HEK293 (cell line): ENCODE measurements around the gene PRELID3B.

Experiments used
- CTCF ChIA-PET: fragments of 350-600 bp; formaldehyde crosslinking; extraction: SDS; loops from one replicate; lab custom pipeline; 2021; ENCODE audit warnings: antibody characterized with exemption; lab: Yijun Ruan, JAX
- POLR2A ChIA-PET: fragments of 300-600 bp; formaldehyde crosslinking; extraction: SDS; loops from one replicate; lab custom pipeline; 2020; ENCODE audit warnings: antibody characterized with exemption, inconsistent platforms; lab: Yijun Ruan, JAX
- H3K27ac ChIP-seq: fragments of 200-500 bp; sonication (Bioruptor generic); 2 replicates; pipeline ENCODE4 v1.5.1; 2014; ENCODE audit warnings: low read depth, low read length, control low read depth, inconsistent platforms; ENCODE audit errors: extremely low read depth
- H3K36me3 ChIP-seq, 2 experiments: fragments of 200-500 bp in 1 of 2; sonication (Bioruptor generic) in 1 of 2; 1 replicate in 1 of 2; 2 replicates in 1 of 2; pipeline ENCODE4 v1.5.1; 2014 to 2017; ENCODE audit warnings: inconsistent platforms in 2 of 2, low read length in 2 of 2; ENCODE audit not compliant: control insufficient read depth in 2 of 2, insufficient read depth in 1 of 2
- H3K4me1 ChIP-seq: fragments of 200-500 bp; sonication (Bioruptor generic); 2 replicates; pipeline ENCODE4 v1.5.1; 2014; ENCODE audit warnings: mild to moderate bottlenecking, low read length, inconsistent platforms; ENCODE audit not compliant: control insufficient read depth, insufficient read depth
- H3K4me3 ChIP-seq: 2 replicates; pipeline ENCODE4 v1.5.1; 2011; ENCODE audit warnings: low read depth, mild to moderate bottlenecking, control low read depth, low read length, moderate library complexity
- H3K9me3 ChIP-seq: fragments of 200-500 bp; sonication (Bioruptor generic); 2 replicates; pipeline ENCODE4 v1.5.1; 2014; ENCODE audit warnings: low read depth, low read length, inconsistent platforms; ENCODE audit not compliant: control insufficient read depth, insufficient read depth
- KLF10 ChIP-seq: fragments of 450-650 bp; IDR thresholded peaks from 2 replicates; pipeline ENCODE4 v1.5.1; 2018; ENCODE audit warnings: missing biosample characterization, mild to moderate bottlenecking, missing genetic modification characterization
- KLF16 ChIP-seq: fragments of 450-650 bp; formaldehyde crosslinking; IDR thresholded peaks from 2 replicates; pipeline ENCODE4 v1.5.1; 2017; ENCODE audit warnings: missing biosample characterization, missing genetic modification characterization
- KLF8 ChIP-seq: fragments of 450-650 bp; formaldehyde crosslinking; IDR thresholded peaks from 2 replicates; pipeline ENCODE4 v1.5.1; 2016; ENCODE audit warnings: missing biosample characterization, missing genetic modification characterization
- OVOL3 ChIP-seq: fragments of 450-650 bp; formaldehyde crosslinking; IDR thresholded peaks from 2 replicates; pipeline ENCODE4 v1.5.1; 2016; ENCODE audit warnings: missing biosample characterization, missing genetic modification characterization
- SP3 ChIP-seq: fragments of 450-650 bp; formaldehyde crosslinking; IDR thresholded peaks from 2 replicates; pipeline ENCODE4 v1.5.1; 2016; ENCODE audit warnings: missing biosample characterization, missing genetic modification characterization
- TCF7L2 ChIP-seq: IDR thresholded peaks from 2 replicates; pipeline ENCODE4 v1.6.1; 2011; ENCODE audit warnings: low read depth, mild to moderate bottlenecking, inconsistent platforms, low read length, moderate library complexity, borderline replicate concordance
- ZBTB48 ChIP-seq: fragments of 450-650 bp; formaldehyde crosslinking; IDR thresholded peaks from 2 replicates; pipeline ENCODE4 v1.5.1; 2016; ENCODE audit warnings: missing biosample characterization, missing genetic modification characterization
- ZEB2 ChIP-seq: fragments of 450-650 bp; formaldehyde crosslinking; IDR thresholded peaks from 2 replicates; pipeline ENCODE4 v1.5.1; 2016; ENCODE audit warnings: missing biosample characterization, missing genetic modification characterization
- ZFHX2 ChIP-seq: fragments of 450-650 bp; formaldehyde crosslinking; conservative IDR thresholded peaks from 2 replicates; pipeline ENCODE4 v1.5.1; 2016; ENCODE audit warnings: missing biosample characterization, missing genetic modification characterization
- ZIC2 ChIP-seq: fragments of 450-650 bp; formaldehyde crosslinking; IDR thresholded peaks from 2 replicates; pipeline ENCODE4 v1.5.1; 2016; ENCODE audit warnings: missing biosample characterization, missing genetic modification characterization
- ZNF146 ChIP-seq: fragments of 450-650 bp; formaldehyde crosslinking; IDR thresholded peaks from 2 replicates; pipeline ENCODE4 v1.5.1; 2016; ENCODE audit warnings: missing biosample characterization, missing genetic modification characterization
- ZNF174 ChIP-seq: fragments of 450-650 bp; formaldehyde crosslinking; IDR thresholded peaks from 2 replicates; pipeline ENCODE4 v1.5.0; 2017; ENCODE audit warnings: missing biosample characterization, mild to moderate bottlenecking, missing genetic modification characterization
- ZNF2 ChIP-seq: fragments of 450-650 bp; formaldehyde crosslinking; IDR thresholded peaks from 2 replicates; pipeline ENCODE4 v1.5.1; 2016; ENCODE audit warnings: missing biosample characterization, missing genetic modification characterization
- ZNF214 ChIP-seq: fragments of 450-650 bp; formaldehyde crosslinking; IDR thresholded peaks from 2 replicates; pipeline ENCODE4 v1.5.1; 2017; ENCODE audit warnings: missing biosample characterization, mild to moderate bottlenecking, missing genetic modification characterization, borderline replicate concordance
- ZNF324 ChIP-seq: fragments of 450-650 bp; formaldehyde crosslinking; IDR thresholded peaks from 2 replicates; pipeline ENCODE4 v1.5.1; 2016; ENCODE audit warnings: missing biosample characterization, missing genetic modification characterization
- ZNF335 ChIP-seq: fragments of 450-650 bp; formaldehyde crosslinking; conservative IDR thresholded peaks from 2 replicates; pipeline ENCODE4 v1.5.1; 2016; ENCODE audit warnings: missing biosample characterization, missing genetic modification characterization
- ZNF426 ChIP-seq: fragments of 450-650 bp; formaldehyde crosslinking; IDR thresholded peaks from 2 replicates; pipeline ENCODE4 v1.5.1; 2017; ENCODE audit warnings: missing biosample characterization, missing genetic modification characterization, mild to moderate bottlenecking, inconsistent platforms, moderate library complexity
- ZNF610 ChIP-seq: fragments of 450-650 bp; formaldehyde crosslinking; IDR thresholded peaks from 2 replicates; pipeline ENCODE4 v1.5.1; 2016; ENCODE audit warnings: missing biosample characterization, missing genetic modification characterization, borderline replicate concordance
- ZNF658 ChIP-seq: fragments of 450-650 bp; formaldehyde crosslinking; IDR thresholded peaks from 2 replicates; pipeline ENCODE4; 2016; ENCODE audit warnings: missing biosample characterization, missing genetic modification characterization
- ZNF768 ChIP-seq: fragments of 450-650 bp; formaldehyde crosslinking; IDR thresholded peaks from 2 replicates; pipeline ENCODE4 v1.5.1; 2018; ENCODE audit warnings: missing biosample characterization, mild to moderate bottlenecking, missing genetic modification characterization
- TF ChIP-seq, protein P1 (sequence below): fragments of 450-650 bp; formaldehyde crosslinking; IDR thresholded peaks from 2 replicates; pipeline ENCODE4 v1.5.1; 2016; ENCODE audit warnings: missing biosample characterization, missing genetic modification characterization
- TF ChIP-seq, protein P2 (sequence below): fragments of 450-650 bp; formaldehyde crosslinking; IDR thresholded peaks from 2 replicates; pipeline ENCODE4 v1.5.1; 2016; ENCODE audit warnings: missing biosample characterization, missing genetic modification characterization
- TF ChIP-seq, protein P3 (sequence below): fragments of 450-650 bp; formaldehyde crosslinking; IDR thresholded peaks from 2 replicates; pipeline ENCODE4 v1.5.1; 2016; ENCODE audit warnings: missing biosample characterization, missing genetic modification characterization, borderline replicate concordance
- TF ChIP-seq, protein P4 (sequence below): sonication (generic); formaldehyde crosslinking; IDR thresholded peaks from 2 replicates; pipeline ENCODE4 v1.8.1; 2022; ENCODE audit warnings: mild to moderate bottlenecking, moderate library complexity, missing genetic modification reagents
- TF ChIP-seq, protein P5 (sequence below): fragments of 450-650 bp; formaldehyde crosslinking; IDR thresholded peaks from 2 replicates; pipeline ENCODE4 v1.5.1; 2016; ENCODE audit warnings: missing biosample characterization, missing genetic modification characterization
- TF ChIP-seq, protein P6 (sequence below): fragments of 450-650 bp; formaldehyde crosslinking; conservative IDR thresholded peaks from 2 replicates; pipeline ENCODE4 v1.5.1; 2016; ENCODE audit warnings: low read depth, missing biosample characterization, missing genetic modification characterization

PRELID3B gene

DNA sequence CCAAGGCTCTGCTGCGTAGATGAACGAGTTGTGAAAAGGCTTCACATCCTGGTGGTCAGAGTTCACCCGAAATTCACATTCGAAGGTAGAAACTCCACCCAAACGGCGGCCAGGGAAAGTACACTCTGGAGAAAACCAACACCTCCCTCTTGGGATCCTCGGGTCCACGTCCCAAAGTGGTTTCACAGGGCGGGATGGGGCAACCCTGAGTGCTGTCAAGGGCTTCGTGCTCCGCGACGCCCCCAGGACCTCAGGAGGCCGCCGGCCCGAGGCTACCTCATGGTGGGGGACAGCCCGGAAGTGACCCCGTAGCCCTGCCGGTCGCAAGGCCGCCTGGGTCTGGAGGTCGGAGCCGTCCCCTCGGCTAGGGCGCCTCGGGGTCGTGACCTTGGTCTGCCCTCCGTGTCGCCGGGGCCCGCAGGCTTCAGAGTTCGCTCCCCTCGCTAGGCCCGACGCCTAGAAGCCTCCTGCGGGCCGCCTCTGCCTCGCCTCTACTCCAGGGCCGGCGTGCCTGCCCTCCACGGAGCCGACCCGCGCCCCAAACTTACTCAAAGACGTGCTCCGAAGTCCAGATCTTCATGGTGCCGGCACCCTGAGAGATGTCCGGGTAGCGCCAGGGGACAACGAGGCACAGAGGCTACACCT, at the start of gene PRELID3B:
PRELID3B (minus strand) TSS at position 636 of the 645 bp plus-strand sequence; CDS start at position 580, 56 bp downstream.
- Histone ChIP-seq H3K4me1 (peaks cover 2% of the 10 kb centered on the region; the same call in 1 of the 2 replicates), H3K4me3 (peak within 1 kb of the TSS; percentile 90), H3K27ac (peak within 1 kb of the TSS; percentile 53; the same call in 1 of the 2 replicates), H3K36me3 (peaks cover 2 to 29% of the 10 kb centered on the region in 2 experiments; a peak in 2 of 3 replicates), H3K9me3 (no peaks in the 10 kb centered on the region)
- CTCF ChIA-PET = no interaction called here
- POLR2A ChIA-PET = interaction anchor here (0.6 to 3.6 kb wide), 5 partner anchors 8 to 180 kb away, joined by 3 to 28 read pairs (median 4); partner anchors contain the start of gene ATP5F1E
- TF ChIP-seq ZEB2 (tag by site-specific recombination) (peak; percentile 38), OVOL3 (no peak), ZNF174 (tag by site-specific recombination) (no peak), TCF7L2 (no peak), KLF16 (tag by site-specific recombination) (peak; percentile 87), ZNF426 (tag by site-specific recombination) (no peak), ZBTB48 (peak; percentile 50; the same call in 1 of the 2 replicates), ZNF768 (no peak), KLF8 (tag by site-specific recombination) (peak; percentile 41; the same call in 1 of the 2 replicates), KLF10 (peak; percentile 90), ZNF214 (no peak), SP3 (tag by site-specific recombination) (peak; percentile 54; the same call in 1 of the 2 replicates), ZFHX2 (tag by site-specific recombination) (peak; percentile 8; the same call in 1 of the 2 replicates), ZIC2 (tag by site-specific recombination) (peak; percentile 52), ZNF658 (tag by site-specific recombination) (no peak), ZNF335 (tag by site-specific recombination) (peak; percentile 92), ZNF324 (tag by site-specific recombination) (peak; percentile 63; the same call in 1 of the 2 replicates), ZNF610 (tag by site-specific recombination) (no peak), ZNF146 (tag by site-specific recombination) (peak; percentile 31; the same call in 1 of the 2 replicates), ZNF2 (0 out of 2 replicates have a peak, but pooled peaks have one; percentile 24)
- TF ChIP-seq, protein P1, sequence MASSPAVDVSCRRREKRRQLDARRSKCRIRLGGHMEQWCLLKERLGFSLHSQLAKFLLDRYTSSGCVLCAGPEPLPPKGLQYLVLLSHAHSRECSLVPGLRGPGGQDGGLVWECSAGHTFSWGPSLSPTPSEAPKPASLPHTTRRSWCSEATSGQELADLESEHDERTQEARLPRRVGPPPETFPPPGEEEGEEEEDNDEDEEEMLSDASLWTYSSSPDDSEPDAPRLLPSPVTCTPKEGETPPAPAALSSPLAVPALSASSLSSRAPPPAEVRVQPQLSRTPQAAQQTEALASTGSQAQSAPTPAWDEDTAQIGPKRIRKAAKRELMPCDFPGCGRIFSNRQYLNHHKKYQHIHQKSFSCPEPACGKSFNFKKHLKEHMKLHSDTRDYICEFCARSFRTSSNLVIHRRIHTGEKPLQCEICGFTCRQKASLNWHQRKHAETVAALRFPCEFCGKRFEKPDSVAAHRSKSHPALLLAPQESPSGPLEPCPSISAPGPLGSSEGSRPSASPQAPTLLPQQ (tag by site-specific recombination) = peak; percentile 25; the same call in 1 of the 2 replicates
- TF ChIP-seq, protein P2, sequence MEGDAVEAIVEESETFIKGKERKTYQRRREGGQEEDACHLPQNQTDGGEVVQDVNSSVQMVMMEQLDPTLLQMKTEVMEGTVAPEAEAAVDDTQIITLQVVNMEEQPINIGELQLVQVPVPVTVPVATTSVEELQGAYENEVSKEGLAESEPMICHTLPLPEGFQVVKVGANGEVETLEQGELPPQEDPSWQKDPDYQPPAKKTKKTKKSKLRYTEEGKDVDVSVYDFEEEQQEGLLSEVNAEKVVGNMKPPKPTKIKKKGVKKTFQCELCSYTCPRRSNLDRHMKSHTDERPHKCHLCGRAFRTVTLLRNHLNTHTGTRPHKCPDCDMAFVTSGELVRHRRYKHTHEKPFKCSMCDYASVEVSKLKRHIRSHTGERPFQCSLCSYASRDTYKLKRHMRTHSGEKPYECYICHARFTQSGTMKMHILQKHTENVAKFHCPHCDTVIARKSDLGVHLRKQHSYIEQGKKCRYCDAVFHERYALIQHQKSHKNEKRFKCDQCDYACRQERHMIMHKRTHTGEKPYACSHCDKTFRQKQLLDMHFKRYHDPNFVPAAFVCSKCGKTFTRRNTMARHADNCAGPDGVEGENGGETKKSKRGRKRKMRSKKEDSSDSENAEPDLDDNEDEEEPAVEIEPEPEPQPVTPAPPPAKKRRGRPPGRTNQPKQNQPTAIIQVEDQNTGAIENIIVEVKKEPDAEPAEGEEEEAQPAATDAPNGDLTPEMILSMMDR = peak; percentile 60; the same call in 1 of the 2 replicates
- TF ChIP-seq, protein P3, sequence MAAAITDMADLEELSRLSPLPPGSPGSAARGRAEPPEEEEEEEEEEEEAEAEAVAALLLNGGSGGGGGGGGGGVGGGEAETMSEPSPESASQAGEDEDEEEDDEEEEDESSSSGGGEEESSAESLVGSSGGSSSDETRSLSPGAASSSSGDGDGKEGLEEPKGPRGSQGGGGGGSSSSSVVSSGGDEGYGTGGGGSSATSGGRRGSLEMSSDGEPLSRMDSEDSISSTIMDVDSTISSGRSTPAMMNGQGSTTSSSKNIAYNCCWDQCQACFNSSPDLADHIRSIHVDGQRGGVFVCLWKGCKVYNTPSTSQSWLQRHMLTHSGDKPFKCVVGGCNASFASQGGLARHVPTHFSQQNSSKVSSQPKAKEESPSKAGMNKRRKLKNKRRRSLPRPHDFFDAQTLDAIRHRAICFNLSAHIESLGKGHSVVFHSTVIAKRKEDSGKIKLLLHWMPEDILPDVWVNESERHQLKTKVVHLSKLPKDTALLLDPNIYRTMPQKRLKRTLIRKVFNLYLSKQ = no peak
- TF ChIP-seq, protein P4, sequence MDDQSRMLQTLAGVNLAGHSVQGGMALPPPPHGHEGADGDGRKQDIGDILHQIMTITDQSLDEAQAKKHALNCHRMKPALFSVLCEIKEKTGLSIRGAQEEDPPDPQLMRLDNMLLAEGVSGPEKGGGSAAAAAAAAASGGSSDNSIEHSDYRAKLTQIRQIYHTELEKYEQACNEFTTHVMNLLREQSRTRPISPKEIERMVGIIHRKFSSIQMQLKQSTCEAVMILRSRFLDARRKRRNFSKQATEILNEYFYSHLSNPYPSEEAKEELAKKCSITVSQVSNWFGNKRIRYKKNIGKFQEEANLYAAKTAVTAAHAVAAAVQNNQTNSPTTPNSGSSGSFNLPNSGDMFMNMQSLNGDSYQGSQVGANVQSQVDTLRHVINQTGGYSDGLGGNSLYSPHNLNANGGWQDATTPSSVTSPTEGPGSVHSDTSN (CRISPR knock-in tag) = peak; percentile 30; the same call in 1 of the 2 replicates
- TF ChIP-seq, protein P5, sequence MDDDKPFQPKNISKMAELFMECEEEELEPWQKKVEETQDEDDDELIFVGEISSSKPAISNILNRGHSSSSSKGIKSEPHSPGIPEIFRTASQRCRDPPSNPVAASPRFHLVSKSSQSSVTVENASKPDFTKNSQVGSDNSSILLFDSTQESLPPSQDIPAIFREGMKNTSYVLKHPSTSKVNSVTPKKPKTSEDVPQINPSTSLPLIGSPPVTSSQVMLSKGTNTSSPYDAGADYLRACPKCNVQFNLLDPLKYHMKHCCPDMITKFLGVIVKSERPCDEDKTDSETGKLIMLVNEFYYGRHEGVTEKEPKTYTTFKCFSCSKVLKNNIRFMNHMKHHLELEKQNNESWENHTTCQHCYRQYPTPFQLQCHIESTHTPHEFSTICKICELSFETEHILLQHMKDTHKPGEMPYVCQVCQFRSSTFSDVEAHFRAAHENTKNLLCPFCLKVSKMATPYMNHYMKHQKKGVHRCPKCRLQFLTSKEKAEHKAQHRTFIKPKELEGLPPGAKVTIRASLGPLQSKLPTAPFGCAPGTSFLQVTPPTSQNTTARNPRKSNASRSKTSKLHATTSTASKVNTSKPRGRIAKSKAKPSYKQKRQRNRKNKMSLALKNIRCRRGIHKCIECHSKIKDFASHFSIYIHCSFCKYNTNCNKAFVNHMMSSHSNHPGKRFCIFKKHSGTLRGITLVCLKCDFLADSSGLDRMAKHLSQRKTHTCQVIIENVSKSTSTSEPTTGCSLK (tag by site-specific recombination) = no peak
- TF ChIP-seq, protein P6, sequence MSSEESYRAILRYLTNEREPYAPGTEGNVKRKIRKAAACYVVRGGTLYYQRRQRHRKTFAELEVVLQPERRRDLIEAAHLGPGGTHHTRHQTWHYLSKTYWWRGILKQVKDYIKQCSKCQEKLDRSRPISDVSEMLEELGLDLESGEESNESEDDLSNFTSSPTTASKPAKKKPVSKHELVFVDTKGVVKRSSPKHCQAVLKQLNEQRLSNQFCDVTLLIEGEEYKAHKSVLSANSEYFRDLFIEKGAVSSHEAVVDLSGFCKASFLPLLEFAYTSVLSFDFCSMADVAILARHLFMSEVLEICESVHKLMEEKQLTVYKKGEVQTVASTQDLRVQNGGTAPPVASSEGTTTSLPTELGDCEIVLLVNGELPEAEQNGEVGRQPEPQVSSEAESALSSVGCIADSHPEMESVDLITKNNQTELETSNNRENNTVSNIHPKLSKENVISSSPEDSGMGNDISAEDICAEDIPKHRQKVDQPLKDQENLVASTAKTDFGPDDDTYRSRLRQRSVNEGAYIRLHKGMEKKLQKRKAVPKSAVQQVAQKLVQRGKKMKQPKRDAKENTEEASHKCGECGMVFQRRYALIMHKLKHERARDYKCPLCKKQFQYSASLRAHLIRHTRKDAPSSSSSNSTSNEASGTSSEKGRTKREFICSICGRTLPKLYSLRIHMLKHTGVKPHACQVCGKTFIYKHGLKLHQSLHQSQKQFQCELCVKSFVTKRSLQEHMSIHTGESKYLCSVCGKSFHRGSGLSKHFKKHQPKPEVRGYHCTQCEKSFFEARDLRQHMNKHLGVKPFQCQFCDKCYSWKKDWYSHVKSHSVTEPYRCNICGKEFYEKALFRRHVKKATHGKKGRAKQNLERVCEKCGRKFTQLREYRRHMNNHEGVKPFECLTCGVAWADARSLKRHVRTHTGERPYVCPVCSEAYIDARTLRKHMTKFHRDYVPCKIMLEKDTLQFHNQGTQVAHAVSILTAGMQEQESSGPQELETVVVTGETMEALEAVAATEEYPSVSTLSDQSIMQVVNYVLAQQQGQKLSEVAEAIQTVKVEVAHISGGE (tag by site-specific recombination) = peak; percentile 37; the same call in 1 of the 2 replicates
